ENCODE data around the gene NKX2-8.

GRCh38 chr14:36619853-36620252 is 37.4 kb upstream of the NKX2-8 start:
- TF ChIP-seq EZH2 (IDR thresholded peaks at IDR 0.05; ENCODE audit: low read length) (no peak), CTCF (optimal IDR thresholded peaks at IDR 0.05 in 1 of 3, IDR thresholded peaks at IDR 0.05 in 1 of 3, conservative IDR thresholded peaks at IDR 0.05 in 1 of 3; ENCODE audit: extremely low read depth in 1 of 3, insufficient read depth in 2 of 3, low read length in 3 of 3) (no peak)

All from keratinocyte (primary cell).